Measurements from ENCODE around the gene PSMB10.

DNA sequence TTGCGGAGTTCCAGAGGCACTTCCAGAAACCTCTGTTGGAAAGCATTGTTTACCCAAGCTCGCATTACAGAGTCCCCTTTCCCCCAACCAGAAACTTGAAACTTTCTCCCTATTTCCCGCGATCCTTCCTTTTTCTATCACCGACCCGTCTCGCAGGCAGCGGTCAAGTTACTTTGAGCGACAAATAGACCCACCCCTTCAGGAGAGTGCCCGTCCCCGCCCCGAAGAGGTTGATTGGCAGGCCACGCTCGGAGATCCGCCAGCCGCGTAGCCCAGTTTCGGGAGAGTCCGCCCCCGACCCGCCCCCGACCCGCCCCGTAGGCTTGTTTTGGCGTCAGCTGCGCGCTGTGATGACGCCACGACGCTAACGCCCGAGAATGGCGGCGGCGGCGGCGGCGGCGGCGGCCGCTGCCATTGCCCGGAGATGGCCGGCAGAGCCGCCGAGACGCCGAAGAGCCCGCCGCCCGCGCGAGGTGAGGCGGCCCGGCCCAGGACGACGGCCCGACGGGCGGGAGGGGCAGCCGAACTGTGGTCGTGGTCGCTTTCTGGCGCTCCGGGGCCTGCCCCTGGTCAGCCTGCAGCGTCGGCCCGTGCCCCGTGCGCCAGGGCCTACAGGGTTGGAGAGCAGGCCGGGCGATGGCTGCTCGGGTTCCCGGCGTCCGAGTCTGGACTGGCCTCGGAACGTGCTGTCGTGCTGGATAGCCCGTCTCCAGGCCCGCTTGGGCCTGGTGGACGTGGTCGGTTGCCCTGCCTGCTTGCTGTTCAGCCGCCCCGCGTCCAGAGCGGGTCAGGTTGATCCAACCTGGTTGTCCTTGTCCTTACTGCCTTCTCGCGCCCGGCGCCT lies 43.5 kb downstream of the PSMB10 start, which contains the start of gene PSKH1:
- TF ChIP-seq CTCF (conservative IDR thresholded peaks at IDR 0.05), result no peak
- no peak for TF ChIP-seq EZH2 (IDR thresholded peaks at IDR 0.05; ENCODE audit: low read depth)

Data from PC-9 (cell line).